ENCODE data around the gene FGFR2.

Gene FGFR2

GRCh38 chr10:121437596-121437995 is 160.6 kb downstream of the FGFR2 start:
- TF ChIP-seq CTCF (IDR thresholded peaks at IDR 0.05; ENCODE audit: low read depth, low read length) = no peak
- H3K4me3 ChIP-seq (ENCODE audit: low read depth, low read length) = no peak overlapping the region
- no peak for DNase-seq (ENCODE audit: low read depth, low spot score)
- in situ Hi-C loops (cut with HindIII; ENCODE audit: low sequenced_read_pairs) = no loop called here

- no peak for DNase-seq (ENCODE audit: low read depth, low spot score)
- H3K4me3 ChIP-seq (ENCODE audit: low read depth, low read length) = no peak overlapping the region
- TF ChIP-seq CTCF (IDR thresholded peaks at IDR 0.05; ENCODE audit: low read depth, low read length) = no peak
- in situ Hi-C loops (cut with HindIII; ENCODE audit: low sequenced_read_pairs) = no loop called here
These were observed 161.5 kb downstream of the FGFR2 start for GRCh38 chr10:121436630-121437341.

- in situ Hi-C loops (cut with HindIII; ENCODE audit: low sequenced_read_pairs) = no loop called here
- no peak for TF ChIP-seq CTCF (IDR thresholded peaks at IDR 0.05; ENCODE audit: low read depth, low read length)
- no peak for DNase-seq (ENCODE audit: low read depth, low spot score)
- H3K4me3 ChIP-seq (ENCODE audit: low read depth, low read length) = no peak overlapping the region
These were observed 162.0 kb downstream of the FGFR2 start for GRCh38 chr10:121436281-121436629.

- in situ Hi-C loops (cut with HindIII; ENCODE audit: low sequenced_read_pairs) = no loop called here
- TF ChIP-seq CTCF (IDR thresholded peaks at IDR 0.05; ENCODE audit: low read depth, low read length) = no peak
- no peak for DNase-seq (ENCODE audit: low read depth, low spot score)
- no peak overlapping the region for H3K4me3 ChIP-seq (ENCODE audit: low read depth, low read length)
These were observed 163.0 kb downstream of the FGFR2 start for GRCh38 chr10:121435099-121435875.

GRCh38 chr10:121433965-121434364 is 164.3 kb downstream of the FGFR2 start:
- no peak overlapping the region for H3K4me3 ChIP-seq (ENCODE audit: low read depth, low read length)
- TF ChIP-seq CTCF (IDR thresholded peaks at IDR 0.05; ENCODE audit: low read depth, low read length) = no peak
- no peak for DNase-seq (ENCODE audit: low read depth, low spot score)
- in situ Hi-C loops (cut with HindIII; ENCODE audit: low sequenced_read_pairs) = no loop called here

GRCh38 chr10:121428867-121429266 is 169.4 kb downstream of the FGFR2 start:
- DNase-seq (ENCODE audit: low read depth, low spot score) = no peak
- no peak overlapping the region for H3K4me3 ChIP-seq (ENCODE audit: low read depth, low read length)
- TF ChIP-seq CTCF (IDR thresholded peaks at IDR 0.05; ENCODE audit: low read depth, low read length) = no peak
- in situ Hi-C loops (cut with HindIII; ENCODE audit: low sequenced_read_pairs) = no loop called here
